Natural killer cell (primary cell): ENCODE data around the gene DDR1. TPM values are rescaled to one million over a fixed set of nuclear protein-coding genes. Genes with fewer than 3 reads are reported as not detected.
"Not testable (repeated sequence)": the region's sequence is repeated elsewhere in the genome, so short reads cannot be mapped to it uniquely, and the experiment has no call there.

Source experiments
- ATAC-seq, 3 donors: fragments of 150-1000 bp in 2 of 3; fragments of 200-7000 bp in 1 of 3; cut with Tn5 transposase; 1 replicate in 1 of 3; 2 replicates in 2 of 3; pipeline ENCODE4 v1.10.0; 2021; ENCODE audit warnings: mild to moderate bottlenecking in 2 of 3, moderate library complexity in 2 of 3
- DNase-seq, 2 donors: peaks; one replicate each; pipeline versions ENCODE4 v3.0.0 to v3.0.0-alpha.2; 2013 to 2021; ENCODE audit warnings: mixed read lengths in 1 of 2
- H3K27ac ChIP-seq: one replicate; pipeline ENCODE4 v1.5.1; 2013; ENCODE audit warnings: mild to moderate bottlenecking, low read length
- H3K27me3 ChIP-seq: one replicate; pipeline ENCODE4 v1.6.1; 2013; ENCODE audit warnings: low read length; ENCODE audit not compliant: control insufficient read depth, insufficient read depth
- H3K36me3 ChIP-seq: one replicate; pipeline ENCODE4 v1.6.1; 2013; ENCODE audit warnings: low read length; ENCODE audit not compliant: control insufficient read depth, insufficient read depth
- H3K4me1 ChIP-seq: one replicate; pipeline ENCODE4 v1.6.1; 2013; ENCODE audit warnings: low read length; ENCODE audit not compliant: control insufficient read depth, insufficient read depth
- H3K4me3 ChIP-seq: one replicate; pipeline ENCODE4 v1.5.1; 2013; ENCODE audit warnings: low read length
- H3K9me3 ChIP-seq: one replicate; pipeline ENCODE4 v1.6.1; 2013; ENCODE audit warnings: low read length; ENCODE audit not compliant: control insufficient read depth, insufficient read depth
- H3K27ac Mint-ChIP-seq, 2 donors: one replicate each; pipeline ENCODE4 v1.8.0; 2022; ENCODE audit warnings: mild to moderate bottlenecking in 2 of 2, mixed read lengths in 2 of 2, moderate library complexity in 1 of 2
- H3K27me3 Mint-ChIP-seq, 2 donors: one replicate each; pipeline ENCODE4 v1.8.0; 2022; ENCODE audit warnings: low read depth in 2 of 2, mixed read lengths in 2 of 2
- H3K36me3 Mint-ChIP-seq: one replicate; pipeline ENCODE4 v1.8.0; 2022; ENCODE audit warnings: mixed read lengths
- H3K4me1 Mint-ChIP-seq, 2 donors: one replicate each; pipeline ENCODE4 v1.8.0; 2022; ENCODE audit warnings: mixed read lengths in 2 of 2
- H3K4me3 Mint-ChIP-seq: one replicate; pipeline ENCODE4 v1.8.0; 2022; ENCODE audit warnings: mild to moderate bottlenecking, moderate library complexity, mixed read lengths
- H3K9me3 Mint-ChIP-seq, 2 donors: one replicate each; pipeline ENCODE4 v1.8.0; 2022; ENCODE audit warnings: mixed read lengths in 2 of 2
- WGBS: methylation state at CpG from one replicate; pipeline ENCODE4 v1.1.7; 2013; ENCODE audit warnings: missing lambda C conversion rate; ENCODE audit not compliant: insufficient coverage; 5-methylcytosine and 5-hydroxymethylcytosine counted together
- intact Hi-C: fragments of 100-400 bp; cut with micrococcal nuclease; formaldehyde crosslinking; loops from one replicate; pipeline ENCODE4 v1.14.2; 2022
- total RNA-seq, 4 donors: library from RNA; stranded (reverse); fragments of 120-200 nt in 1 of 4; gene quantifications; one replicate each; pipeline versions ENCODE4 v1.2.3 to v1.2.4, GENCODE V29; 2013 to 2022
- TF ChIP-seq, protein P1 (sequence below): fragments of 200-600 bp; IDR thresholded peaks from one replicate; pipeline ENCODE4 v1.8.0; 2022; ENCODE audit warnings: antibody characterized with exemption

DDR1 gene
- total RNA-seq, 3 donors from 2014 or later (not counting 1 experiment from before 2014, with no cell fraction given) = 2.6 to 7.4 (median 5.2) TPM

DNA sequence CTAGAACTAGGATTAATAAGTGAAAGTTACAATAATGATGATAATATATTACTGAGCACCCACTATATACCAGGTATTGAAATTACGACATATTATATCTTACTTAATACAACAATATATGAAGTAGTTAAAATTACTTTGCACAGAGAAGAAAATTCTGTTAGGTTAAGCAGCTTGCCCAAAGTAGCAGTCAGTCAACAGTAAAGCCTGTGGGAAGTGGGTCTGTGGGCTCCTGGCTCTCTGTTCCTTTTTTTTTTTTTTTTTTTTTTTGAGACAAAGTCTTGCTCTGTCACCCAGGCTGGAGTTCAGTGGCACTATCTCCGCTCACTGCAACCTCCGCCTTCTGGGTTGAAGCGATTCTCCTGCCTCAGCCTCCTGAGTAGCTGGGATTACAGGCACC lies 18.9 kb downstream of the DDR1 start:
- no peak overlapping the region for H3K27ac Mint-ChIP-seq
- H3K27me3 Mint-ChIP-seq = peaks cover 0 to 7% of the 10 kb centered on the region in 2 donors
- no peak overlapping the region for H3K4me3 ChIP-seq
- H3K9me3 ChIP-seq = no peaks in the 10 kb centered on the region
- DNase-seq = no peak
- TF ChIP-seq, protein P1, sequence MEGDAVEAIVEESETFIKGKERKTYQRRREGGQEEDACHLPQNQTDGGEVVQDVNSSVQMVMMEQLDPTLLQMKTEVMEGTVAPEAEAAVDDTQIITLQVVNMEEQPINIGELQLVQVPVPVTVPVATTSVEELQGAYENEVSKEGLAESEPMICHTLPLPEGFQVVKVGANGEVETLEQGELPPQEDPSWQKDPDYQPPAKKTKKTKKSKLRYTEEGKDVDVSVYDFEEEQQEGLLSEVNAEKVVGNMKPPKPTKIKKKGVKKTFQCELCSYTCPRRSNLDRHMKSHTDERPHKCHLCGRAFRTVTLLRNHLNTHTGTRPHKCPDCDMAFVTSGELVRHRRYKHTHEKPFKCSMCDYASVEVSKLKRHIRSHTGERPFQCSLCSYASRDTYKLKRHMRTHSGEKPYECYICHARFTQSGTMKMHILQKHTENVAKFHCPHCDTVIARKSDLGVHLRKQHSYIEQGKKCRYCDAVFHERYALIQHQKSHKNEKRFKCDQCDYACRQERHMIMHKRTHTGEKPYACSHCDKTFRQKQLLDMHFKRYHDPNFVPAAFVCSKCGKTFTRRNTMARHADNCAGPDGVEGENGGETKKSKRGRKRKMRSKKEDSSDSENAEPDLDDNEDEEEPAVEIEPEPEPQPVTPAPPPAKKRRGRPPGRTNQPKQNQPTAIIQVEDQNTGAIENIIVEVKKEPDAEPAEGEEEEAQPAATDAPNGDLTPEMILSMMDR = no peak
- H3K4me1 ChIP-seq = peaks cover 7% of the 10 kb centered on the region
- 79% methylated on average over 3 of the region's 4 CpGs for WGBS
- ATAC-seq = no peak
- H3K4me3 Mint-ChIP-seq = no peak overlapping the region
- intact Hi-C loops = no loop called here
- no peaks in the 10 kb centered on the region for H3K36me3 ChIP-seq
- no peak overlapping the region for H3K27ac ChIP-seq
- H3K4me1 Mint-ChIP-seq = peaks cover 6 to 7% of the 10 kb centered on the region in 2 donors
- no peaks in the 10 kb centered on the region for H3K36me3 Mint-ChIP-seq
- H3K9me3 Mint-ChIP-seq = no peaks in the 10 kb centered on the region
- H3K27me3 ChIP-seq = no peaks in the 10 kb centered on the region

DNA sequence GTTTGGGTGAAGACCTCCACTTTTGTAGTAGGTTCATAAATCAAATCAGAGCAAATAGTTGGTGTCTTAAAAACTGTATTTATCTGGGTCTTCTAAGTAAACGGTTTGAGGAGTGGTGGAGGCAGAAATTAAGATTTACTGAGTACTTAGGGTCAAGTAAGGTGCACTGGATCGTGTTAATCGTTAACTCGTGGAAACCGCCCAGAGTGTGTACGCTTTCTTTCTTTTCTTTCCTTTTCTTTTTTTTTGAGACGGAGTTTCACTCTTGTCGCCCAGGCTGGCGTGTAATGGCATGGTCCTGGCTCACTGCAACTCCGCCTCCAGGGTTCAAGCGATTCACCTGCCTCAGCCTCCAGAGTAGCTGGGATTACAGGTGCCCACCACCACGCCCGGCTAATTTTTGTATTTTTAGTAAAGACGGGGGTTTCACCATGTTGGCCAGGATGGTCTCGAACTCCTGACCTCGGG lies 23.0 kb downstream of the DDR1 start:
- Mint-ChIP-seq H3K27ac (peak overlapping the region; percentile 73 to 83), H3K4me3 (peak overlapping the region; percentile 99), H3K4me1 (peaks cover 16 to 17% of the 10 kb centered on the region in 2 donors)
- H3K9me3 ChIP-seq, H3K27me3 ChIP-seq, DNase-seq, H3K27ac ChIP-seq, intact Hi-C loops, H3K9me3 Mint-ChIP-seq, H3K36me3 Mint-ChIP-seq, H3K27me3 Mint-ChIP-seq, ATAC-seq: not testable (repeated sequence)
- peaks cover 15% of the 10 kb centered on the region for H3K4me1 ChIP-seq
- H3K4me3 ChIP-seq = peak overlapping the region; percentile 67
- peaks cover 11% of the 10 kb centered on the region for H3K36me3 ChIP-seq
- 66% methylated on average over 16 of the region's 16 CpGs for WGBS

DNA sequence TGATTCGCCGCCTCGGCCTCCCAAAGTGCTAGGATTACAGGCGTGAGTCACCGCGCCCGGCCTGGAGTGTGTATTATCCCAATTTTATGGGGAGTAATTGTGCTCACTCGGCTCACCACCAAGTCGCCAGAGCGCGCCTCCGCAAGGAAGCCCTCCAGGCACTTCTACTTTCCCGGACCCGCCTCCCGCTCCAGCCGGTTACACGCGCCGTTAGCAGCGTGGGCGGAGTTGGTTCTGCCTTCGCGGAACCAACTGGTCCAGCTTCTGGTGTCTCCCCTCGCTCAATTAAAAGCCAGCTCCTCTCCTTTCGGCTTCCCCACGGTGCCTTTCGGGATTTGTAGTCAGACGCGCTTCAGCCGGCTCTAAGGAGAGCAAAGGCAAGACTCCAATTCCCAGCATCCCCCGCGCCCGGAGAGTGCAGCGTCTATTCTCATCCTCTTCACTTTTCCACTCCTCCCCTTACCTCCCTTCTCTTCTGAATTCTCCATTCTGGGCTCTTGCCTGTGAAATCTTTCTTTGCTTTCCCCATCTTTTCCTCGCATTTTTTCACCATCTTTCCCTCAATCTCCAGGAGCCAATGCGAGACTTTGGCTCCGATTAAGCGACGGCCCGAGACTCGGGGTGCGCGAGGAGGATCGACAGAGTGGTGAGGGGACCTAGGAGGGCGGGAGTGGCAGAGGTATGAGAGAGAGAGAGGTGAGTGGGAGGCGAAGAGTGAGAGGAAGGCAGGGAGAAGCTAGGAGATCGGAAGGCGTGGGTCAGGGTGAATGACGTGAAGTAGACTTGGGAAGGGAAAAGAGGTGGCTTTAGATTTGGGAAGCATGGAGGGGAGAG lies 23.7 kb downstream of the DDR1 start, which contains the start of gene GTF2H4:
TSS of gene GTF2H4 (plus strand) at position 450 of the 834 bp plus-strand sequence.
- WGBS = 1% methylated on average over 49 of the region's 49 CpGs

DNA sequence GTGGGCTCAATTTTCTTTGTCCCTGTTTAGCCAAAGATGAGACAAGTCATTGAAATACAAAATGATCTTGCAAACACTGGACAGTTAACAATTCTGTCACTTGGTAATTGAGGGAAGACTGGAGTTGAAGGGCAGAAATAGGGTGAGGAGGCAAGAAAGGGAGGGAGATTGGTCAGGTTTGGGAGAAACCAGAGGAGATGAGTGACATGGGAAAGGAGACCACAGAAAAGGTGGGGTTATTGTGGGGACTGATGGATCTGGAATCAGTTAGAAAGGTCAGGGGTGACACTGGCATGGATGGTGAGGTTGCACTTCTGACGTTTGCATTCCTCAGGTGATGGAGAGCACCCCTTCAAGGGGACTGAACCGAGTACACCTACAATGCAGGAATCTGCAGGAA lies 24.4 kb downstream of the DDR1 start:
- WGBS = 38% methylated on average over 2 of the region's 2 CpGs
- H3K4me1 Mint-ChIP-seq = peaks cover 16 to 24% of the 10 kb centered on the region in 2 donors
- no peaks in the 10 kb centered on the region for H3K9me3 ChIP-seq
- H3K27ac ChIP-seq = no peak overlapping the region
- H3K4me3 ChIP-seq = peak overlapping the region; percentile 67
- H3K27me3 ChIP-seq = no peaks in the 10 kb centered on the region
- H3K9me3 Mint-ChIP-seq = no peaks in the 10 kb centered on the region
- H3K36me3 ChIP-seq = peaks cover 11% of the 10 kb centered on the region
- intact Hi-C loops = no loop called here
- DNase-seq (no peak), ATAC-seq (no peak)
- H3K27ac Mint-ChIP-seq = peak overlapping the region; percentile 73 to 83
- H3K36me3 Mint-ChIP-seq = no peaks in the 10 kb centered on the region
- TF ChIP-seq, protein P1 = no peak
- no peaks in the 10 kb centered on the region for H3K27me3 Mint-ChIP-seq
- peaks cover 18% of the 10 kb centered on the region for H3K4me1 ChIP-seq
- peak overlapping the region; percentile 99 for H3K4me3 Mint-ChIP-seq

More for the DNA sequence above, 23.7 kb downstream of the DDR1 start, which contains the start of gene GTF2H4:
- ATAC-seq = peak; percentile 99 to 100 (median 99)
- Mint-ChIP-seq H3K36me3 (no peaks in the 10 kb centered on the region), H3K4me1 (peaks cover 16 to 19% of the 10 kb centered on the region in 2 donors), H3K9me3 (no peaks in the 10 kb centered on the region), H3K27me3 (no peaks in the 10 kb centered on the region), H3K4me3 (peak within 1 kb of the TSS; percentile 99), H3K27ac (peak within 1 kb of the TSS; percentile 73 to 83)
- Histone ChIP-seq H3K36me3 (peaks cover 11% of the 10 kb centered on the region), H3K9me3 (no peaks in the 10 kb centered on the region), H3K4me3 (peak within 1 kb of the TSS; percentile 67), H3K27ac (no peak within 1 kb of the TSS), H3K27me3 (no peaks in the 10 kb centered on the region), H3K4me1 (peaks cover 15% of the 10 kb centered on the region)
- DNase-seq = peak; percentile 79 to 97
- TF ChIP-seq, protein P1 = no peak
- intact Hi-C loops = no loop called here

DNA sequence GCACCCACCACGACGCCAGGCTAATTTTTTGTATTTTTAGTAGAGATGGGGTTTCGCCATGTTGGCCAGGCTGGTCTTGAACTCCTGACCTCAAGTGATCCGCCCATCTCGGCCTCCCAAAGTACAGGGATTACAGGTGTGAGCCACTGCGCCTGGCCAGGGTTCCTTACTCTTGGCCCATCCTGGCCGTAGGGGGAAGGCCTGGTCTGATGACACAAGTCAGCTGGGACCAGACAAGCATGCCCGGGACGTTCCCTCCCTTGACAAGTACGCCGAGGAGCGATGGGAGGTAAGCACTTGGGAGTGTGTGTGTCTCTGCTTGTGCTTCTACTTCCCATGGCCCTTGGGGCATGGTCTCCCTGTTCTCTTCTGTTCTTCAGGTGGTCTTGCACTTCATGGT lies 26.2 kb downstream of the DDR1 start:
- H3K27ac Mint-ChIP-seq, H3K27ac ChIP-seq, DNase-seq, H3K27me3 ChIP-seq, H3K4me3 ChIP-seq, ATAC-seq, H3K27me3 Mint-ChIP-seq, H3K4me3 Mint-ChIP-seq, H3K9me3 Mint-ChIP-seq, H3K9me3 ChIP-seq, H3K36me3 Mint-ChIP-seq: not testable (repeated sequence)
- 95% methylated on average over 12 of the region's 12 CpGs for WGBS
- H3K4me1 ChIP-seq = peaks cover 29% of the 10 kb centered on the region
- peaks cover 11% of the 10 kb centered on the region for H3K36me3 ChIP-seq
- intact Hi-C loops = loop anchor here (10.0 kb wide), 1 partner anchor 174 kb away; no protein-coding TSS in a partner anchor
- H3K4me1 Mint-ChIP-seq = peaks cover 27 to 38% of the 10 kb centered on the region in 2 donors
